ENCODE data around the gene LRTM1.

DNA sequence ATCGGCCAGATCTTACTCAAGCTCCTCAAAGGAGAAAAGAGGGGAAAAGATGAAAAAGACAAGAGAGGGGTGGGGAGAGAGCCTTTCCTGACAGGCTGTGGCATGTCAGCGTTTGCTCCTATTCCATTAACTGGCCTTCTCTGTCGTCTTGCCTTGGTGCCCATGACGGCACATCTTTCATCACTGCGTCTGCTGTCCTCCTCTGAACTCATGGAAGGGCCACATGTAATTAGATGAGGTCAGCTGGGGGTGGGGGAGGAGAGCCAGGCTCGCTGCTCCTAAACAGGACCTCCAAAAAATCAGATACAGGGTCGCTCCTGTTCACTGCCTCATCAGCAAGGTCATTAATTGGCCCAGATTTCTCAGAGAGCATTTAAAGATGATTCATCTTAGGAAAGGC lies 49.7 kb downstream of the LRTM1 start:
- no peak for TF ChIP-seq CTCF (IDR thresholded peaks at IDR 0.05)
- TF ChIP-seq POLR2A (IDR thresholded peaks at IDR 0.05) = no peak
